HG03439 (cell line): ENCODE results near the gene SIGLEC7.
"Not testable (repeated sequence)": the region's sequence is repeated elsewhere in the genome, so short reads cannot be mapped to it uniquely, and the experiment has no call there.

ENCODE experiments used
- ATAC-seq: cut with Tn5 transposase; IDR thresholded peaks from one replicate; pipeline ENCODE4 v1.9.1; 2021; ENCODE audit warnings: mild to moderate bottlenecking, moderate library complexity; ENCODE audit not compliant: unreplicated experiment

The SIGLEC7 gene

DNA sequence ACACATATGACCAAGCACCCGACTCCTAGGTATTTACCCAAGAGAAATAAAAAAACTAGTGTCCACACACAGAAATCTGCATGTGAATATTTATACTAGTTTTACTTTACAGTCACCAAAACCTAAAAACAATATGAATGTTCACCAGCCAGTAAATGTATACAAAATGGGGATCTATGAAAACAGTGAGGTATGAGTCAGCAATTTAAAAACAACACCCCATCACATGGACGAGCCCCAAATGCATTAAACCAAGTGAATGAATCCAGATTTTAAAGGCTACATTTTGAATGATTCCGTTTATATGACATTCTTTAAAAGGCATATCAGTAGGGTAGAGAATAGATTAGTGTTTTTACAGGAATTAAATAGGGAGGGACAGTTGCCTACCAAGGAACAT lies 22.1 kb downstream of the SIGLEC7 start:
- ATAC-seq = no peak

DNA sequence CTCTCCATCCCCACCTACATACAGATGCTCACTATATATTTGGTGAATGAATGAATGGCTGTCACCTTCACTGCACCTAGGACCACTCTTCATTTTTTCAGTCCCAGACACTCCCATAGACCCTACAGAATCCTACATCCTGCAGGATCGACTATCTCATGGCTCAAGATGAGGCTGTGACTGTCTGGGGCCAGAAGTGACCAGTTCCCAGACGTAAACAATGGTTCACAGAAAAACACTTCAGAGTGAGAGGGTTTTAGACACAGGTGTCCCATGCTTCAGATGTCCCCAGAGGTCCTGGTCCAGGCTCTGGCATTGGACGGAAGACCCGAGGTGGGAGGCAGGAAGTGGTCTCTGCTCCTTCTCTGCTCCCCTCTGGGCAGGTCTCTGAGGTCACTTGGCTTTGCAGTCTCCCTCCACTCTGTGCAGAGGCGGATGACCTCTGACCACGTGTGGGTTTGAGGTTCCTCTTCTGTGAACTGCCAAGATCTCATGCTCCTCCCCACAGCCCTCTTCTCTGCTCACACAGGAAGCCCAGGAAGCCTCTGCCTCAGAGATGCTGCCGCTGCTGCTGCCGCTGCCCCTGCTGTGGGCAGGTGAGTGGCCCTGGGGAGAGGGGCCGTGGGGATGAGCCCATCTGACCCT lies 24.9 kb downstream of the SIGLEC7 start:
- ATAC-seq = no peak

DNA sequence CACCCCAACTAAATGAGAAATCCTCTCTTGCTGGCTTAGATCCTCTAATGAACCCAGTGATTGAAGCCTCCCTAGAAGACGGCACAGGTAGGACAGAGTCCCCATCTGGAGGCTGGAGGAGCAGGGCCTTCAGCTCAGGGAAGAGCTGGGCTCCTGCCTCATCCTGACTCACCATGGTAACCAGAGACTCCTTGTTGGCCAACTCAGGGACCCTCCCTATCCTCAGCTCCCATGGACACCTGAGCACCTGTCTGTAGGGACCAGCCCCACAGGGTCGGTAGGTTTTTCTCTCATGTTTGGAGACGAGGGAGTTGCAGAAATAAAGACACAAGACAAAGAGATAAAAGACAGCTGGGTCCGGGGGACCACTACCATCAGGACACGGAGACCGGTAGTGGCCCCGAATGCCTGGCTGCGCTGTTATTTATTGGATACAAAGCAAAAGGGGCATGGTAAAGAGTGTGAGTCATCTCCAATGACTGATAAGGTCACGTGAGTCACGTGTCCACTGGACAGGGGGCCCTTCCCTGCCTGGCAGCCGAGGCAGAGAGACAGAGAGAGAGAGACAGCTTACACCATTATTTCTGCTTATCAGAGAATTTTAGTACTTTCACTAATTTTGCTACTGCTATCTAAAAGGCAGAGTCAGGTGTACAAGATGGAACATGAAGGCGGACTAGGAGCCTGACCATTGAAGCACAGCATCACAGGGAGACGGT lies 26.6 kb downstream of the SIGLEC7 start:
- no peak for ATAC-seq

DNA sequence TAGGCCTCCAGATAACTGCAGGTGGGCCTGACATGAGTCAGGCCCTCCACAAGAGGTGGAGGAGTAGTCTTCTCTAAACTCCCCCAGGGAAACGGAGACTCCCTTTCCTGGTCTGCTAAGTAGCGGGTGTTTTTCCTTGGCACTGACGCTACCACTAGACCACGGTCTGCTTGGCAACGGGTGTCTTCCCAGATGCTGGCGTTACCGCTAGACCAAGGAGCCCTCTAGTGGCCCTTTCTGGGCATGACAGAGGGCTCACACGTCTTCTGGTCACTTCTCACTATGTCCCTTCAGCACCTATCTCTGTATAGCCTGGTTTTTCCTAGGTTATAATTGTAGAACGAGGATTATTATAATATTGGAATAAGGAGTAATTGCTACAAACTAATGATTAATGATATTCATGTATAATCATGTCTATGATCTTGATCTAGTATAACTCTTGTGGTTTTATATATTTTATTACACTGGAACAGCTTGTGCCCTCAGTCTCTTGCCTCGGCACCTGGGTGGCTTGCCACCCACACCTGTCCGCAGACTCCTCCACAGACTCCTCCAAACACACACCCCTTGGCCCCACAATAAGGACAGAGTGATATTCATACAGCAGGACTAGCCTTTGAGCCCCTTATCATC lies 27.3 kb downstream of the SIGLEC7 start:
- not testable (repeated sequence) for ATAC-seq

DNA sequence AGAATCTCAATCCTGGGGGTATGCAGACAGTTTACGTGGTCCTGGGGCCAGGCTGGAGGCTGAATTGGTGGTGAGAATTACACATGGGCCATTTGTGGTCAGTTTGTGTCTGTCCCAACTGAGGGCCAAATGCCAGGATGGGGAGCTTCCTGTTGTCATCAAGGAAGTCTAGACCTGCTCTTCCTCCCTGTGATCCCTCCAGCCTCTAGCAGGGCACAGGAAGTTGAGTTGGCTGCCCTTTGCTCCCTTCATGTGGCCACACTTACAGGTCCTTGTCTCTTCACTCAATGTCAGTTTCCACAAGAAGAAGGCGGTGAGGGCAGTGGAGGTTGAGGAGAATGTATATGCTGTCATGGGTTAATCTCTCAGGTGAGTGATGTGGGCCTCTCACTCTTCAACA lies 30.1 kb downstream of the SIGLEC7 start:
- ATAC-seq = no peak

DNA sequence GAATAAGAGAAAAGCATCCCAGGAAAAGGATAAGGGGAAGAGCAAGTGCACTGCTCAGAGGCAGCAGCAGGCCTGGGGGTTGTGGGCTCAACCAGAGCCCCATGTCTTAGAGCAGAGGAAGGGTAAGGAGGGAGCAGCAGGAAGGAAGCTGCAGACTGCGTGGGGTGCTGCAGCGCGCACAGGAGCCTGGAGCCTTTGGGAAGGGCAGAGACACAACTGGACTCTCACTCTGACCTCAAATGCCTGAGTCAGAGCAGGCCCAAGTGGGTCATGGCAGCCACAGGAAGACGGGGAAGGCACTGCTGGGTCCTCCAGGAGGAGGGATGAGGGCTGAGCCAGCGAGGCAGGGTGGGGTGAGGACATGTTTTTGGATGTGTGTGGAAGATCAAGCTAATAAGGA lies 31.6 kb downstream of the SIGLEC7 start:
- no peak for ATAC-seq

GRCh38 chr19:51179256-51179655 lies 37.2 kb downstream of the SIGLEC7 start:
- ATAC-seq = no peak

DNA sequence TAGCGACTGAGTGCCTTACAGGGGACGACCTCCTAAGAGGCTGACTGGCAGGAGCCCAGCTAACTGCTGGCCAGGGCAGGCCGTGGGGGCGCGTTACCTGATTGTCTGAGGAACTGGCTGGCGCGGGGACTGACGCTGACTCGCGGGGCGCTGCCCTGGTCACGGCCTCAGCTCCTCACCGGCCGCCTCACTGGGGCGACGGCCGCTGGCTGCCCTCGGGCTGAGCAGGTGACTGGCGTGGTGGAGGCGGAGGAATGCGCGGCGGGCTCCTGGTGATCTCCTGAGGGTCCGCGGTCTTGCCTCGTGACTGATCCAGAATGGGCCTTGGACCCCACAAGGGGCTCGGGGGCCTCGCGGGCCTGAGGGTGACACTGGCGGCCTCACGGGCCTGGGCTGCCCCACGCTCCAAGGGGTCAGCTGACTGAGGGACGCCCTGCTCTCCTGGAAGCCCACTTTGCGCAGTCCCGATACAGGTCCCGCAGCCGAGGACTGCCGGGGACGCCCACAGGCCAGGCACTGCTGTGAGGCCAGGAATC lies 39.3 kb downstream of the SIGLEC7 start:
- ATAC-seq = no peak

DNA sequence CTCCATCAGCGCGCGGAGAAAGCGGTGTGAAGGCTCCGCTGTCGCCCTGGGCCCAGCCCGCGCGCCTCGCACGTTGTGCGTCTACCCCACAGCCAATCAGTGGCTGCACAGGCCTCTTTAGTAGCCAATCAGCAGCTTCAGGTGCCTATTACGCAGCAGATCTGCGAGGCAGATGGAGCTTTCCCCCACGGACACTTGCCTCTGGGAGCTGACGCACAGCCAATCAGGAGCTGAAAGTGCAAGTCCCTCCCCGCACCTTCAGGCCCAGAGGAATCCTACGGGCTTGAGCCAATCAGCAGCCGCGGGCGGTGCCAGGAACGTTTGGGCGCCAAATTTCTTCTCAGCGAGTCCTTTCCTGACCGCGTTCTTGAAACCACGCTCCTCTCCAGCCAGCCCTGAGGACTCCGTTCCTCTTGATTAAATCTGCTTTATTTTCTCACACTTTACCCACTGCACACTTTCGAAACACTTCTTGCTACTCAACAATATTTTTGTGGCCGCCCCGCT lies 39.9 kb downstream of the SIGLEC7 start:
- no peak for ATAC-seq

DNA sequence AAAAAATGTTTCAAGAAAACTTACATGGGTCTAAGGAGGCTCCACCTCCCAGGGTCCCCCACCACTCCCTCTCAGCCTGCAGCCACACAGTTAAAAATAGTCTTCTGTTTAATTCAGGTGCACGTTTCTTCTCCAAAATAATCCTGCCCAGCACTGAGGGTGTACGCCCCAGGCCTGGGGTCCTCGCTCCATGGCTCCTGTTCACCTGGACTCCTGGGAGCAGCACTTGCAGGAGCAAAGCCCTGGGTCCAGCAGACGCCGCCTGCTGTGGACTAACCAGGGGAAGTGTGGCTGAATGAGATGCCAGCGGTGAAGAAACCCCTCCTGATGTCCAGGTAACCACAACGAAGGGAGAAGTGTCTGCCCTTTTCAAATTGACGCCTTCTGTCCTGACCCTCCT lies 41.5 kb downstream of the SIGLEC7 start:
- no peak for ATAC-seq

GRCh38 chr19:51185069-51185867 lies 43.2 kb downstream of the SIGLEC7 start:
- no peak for ATAC-seq

DNA sequence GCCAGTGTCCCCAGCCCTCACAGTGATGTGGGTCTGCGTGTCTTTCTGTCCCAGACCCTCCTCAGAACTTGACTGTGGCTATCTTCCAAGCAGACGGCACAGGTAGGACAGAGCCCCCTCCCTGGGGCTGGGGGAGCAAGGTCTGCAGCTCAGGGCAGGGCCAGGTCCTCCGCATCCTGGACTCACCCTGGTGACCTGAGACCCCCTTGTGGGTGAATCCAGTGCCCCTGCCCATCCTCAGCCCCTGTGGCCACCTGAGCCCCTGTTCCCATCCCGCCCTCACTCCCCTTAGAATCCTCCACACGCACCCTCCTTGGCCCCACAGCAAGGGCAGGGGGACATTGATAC lies 43.7 kb downstream of the SIGLEC7 start:
- no peak for ATAC-seq

DNA sequence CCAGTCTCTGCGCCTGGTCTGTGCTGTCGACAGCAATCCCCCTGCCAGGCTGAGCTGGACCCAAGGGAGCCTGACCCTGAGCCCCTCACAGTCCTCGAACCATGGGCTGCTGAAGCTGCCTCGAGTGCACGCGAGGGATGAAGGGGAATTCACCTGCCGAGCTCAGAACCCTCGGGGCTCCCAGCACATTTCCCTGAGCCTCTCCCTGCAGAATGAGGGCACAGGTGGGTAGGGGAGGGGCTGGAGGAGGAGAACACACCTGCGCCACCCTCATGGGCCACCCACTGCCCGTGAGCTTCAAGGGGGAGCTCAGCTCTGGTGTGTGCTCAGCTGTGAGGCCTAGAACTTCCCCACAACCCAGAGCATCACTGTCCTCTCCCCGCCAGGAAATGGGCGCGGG lies 44.2 kb downstream of the SIGLEC7 start:
- ATAC-seq = no peak

DNA sequence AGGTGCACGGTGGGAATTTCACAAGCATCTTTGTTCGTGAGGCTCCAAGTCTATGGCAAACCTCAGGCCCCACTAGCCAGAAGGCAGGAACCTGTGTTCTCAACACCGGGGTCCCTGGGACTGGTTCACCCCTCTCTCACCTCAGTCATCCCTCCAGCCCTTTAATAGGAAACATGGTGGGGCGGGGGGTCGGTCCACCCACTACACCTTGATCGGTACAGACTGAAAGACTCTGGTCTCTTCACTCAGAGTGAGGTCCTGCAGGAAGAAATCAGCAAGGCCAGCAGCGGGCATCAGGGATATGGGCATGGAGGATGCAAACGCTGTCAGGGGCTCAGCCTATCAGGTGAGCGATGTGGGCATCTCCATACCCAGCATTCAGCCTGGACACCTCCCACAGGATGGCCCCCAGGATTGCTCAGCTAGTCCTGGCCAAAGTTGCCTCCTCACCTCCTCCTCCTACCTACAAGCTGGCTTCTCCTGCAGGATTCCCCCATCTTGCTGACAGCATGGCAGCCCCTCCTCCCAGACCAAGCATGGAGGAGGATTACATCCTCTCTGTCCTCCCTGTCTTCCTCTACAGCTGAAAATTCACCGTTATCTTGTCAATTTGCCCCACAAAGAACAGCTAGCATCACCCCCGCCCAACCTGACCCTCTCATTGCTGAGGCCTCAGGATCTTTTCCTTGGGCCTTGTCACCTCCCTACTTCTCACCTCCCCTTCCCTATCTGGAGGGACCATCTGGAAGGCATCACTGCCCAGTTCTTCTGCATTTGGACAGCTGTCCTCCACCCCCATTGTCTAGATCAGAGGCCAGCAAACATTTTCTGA lies 45.5 kb downstream of the SIGLEC7 start:
- no peak for ATAC-seq

GRCh38 chr19:51188227-51188559 lies 46.1 kb downstream of the SIGLEC7 start:
- no peak for ATAC-seq

GRCh38 chr19:51192689-51193088 lies 50.6 kb downstream of the SIGLEC7 start:
- ATAC-seq = no peak

GRCh38 chr19:51194527-51195315 lies 52.6 kb downstream of the SIGLEC7 start:
- no peak for ATAC-seq

- no peak for ATAC-seq
Observed at GRCh38 chr19:51195316-51195586, 53.1 kb downstream of the SIGLEC7 start.

- ATAC-seq = no peak
Observed at GRCh38 chr19:51195616-51196015, 53.5 kb downstream of the SIGLEC7 start.

- no peak for ATAC-seq
Observed at GRCh38 chr19:51196181-51196580, 54.1 kb downstream of the SIGLEC7 start.
